GM19023 (cell line): ENCODE measurements around the gene BEST3.
"Not testable (repeated sequence)": the region's sequence is repeated elsewhere in the genome, so short reads cannot be mapped to it uniquely, and the experiment has no call there.

ENCODE experiments used
- ATAC-seq: cut with Tn5 transposase; IDR thresholded peaks from one replicate; pipeline ENCODE4 v1.9.1; 2021; ENCODE audit warnings: mild to moderate bottlenecking, moderate library complexity; ENCODE audit not compliant: unreplicated experiment

Gene BEST3

DNA sequence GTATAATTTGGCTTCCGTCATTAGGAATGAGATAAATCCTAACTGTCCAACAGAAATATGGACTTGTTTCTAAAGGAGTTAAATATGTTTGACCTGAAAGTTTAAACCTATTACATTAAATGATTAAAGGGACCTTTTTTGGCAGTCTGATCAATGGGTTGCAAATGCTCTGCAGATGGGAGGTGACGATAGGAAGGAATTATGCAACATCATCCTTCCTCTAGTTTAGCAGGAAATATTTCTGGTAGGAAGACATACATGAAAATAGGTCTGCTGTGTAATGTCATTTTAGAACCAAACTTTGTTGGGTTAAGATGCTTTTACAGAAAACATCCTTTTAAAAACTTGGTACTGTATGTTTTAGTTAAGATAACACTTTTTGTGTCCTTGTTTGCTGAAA lies 91.0 kb downstream of the BEST3 start:
- ATAC-seq = no peak

DNA sequence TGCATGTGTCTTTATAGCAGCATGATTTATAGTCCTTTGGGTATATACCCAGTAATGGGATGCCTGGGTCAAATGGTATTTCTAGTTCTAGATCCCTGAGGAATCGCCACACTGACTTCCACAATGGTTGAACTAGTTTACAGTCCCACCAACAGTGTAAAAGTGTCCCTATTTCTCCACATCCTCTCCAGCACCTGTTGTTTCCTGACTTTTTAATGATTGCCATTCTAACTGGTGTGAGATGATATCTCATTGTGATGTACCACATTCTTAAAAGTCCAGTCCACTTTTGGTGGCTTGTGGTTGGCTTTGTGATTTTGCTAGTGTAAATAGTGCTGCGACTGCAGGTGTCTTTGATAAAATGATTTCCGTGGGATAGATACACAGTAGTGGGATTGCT lies 94.8 kb downstream of the BEST3 start:
- ATAC-seq = not testable (repeated sequence)
